Measurements from ENCODE around the gene ATXN7L2.

DNA sequence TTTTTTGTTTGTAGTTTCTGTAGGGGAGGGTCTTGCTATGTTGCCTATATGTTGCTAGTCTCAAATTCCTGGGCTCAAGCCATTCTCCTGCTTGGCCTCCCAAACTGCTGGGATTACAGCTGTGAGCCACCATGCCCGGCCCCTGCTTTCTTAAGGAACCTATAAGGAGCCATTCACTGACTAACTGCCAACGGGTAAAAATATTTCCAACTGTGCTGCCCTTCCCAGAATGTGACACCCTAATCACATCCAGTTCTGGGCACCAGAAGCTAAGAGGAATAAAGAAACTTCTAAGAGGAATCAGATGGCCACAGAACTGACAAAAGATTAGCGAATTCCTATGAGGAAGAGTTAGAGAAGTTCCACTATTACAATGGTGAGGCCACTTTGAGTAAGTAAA lies 10.9 kb upstream of the ATXN7L2 start:
- TF ChIP-seq, protein P1, sequence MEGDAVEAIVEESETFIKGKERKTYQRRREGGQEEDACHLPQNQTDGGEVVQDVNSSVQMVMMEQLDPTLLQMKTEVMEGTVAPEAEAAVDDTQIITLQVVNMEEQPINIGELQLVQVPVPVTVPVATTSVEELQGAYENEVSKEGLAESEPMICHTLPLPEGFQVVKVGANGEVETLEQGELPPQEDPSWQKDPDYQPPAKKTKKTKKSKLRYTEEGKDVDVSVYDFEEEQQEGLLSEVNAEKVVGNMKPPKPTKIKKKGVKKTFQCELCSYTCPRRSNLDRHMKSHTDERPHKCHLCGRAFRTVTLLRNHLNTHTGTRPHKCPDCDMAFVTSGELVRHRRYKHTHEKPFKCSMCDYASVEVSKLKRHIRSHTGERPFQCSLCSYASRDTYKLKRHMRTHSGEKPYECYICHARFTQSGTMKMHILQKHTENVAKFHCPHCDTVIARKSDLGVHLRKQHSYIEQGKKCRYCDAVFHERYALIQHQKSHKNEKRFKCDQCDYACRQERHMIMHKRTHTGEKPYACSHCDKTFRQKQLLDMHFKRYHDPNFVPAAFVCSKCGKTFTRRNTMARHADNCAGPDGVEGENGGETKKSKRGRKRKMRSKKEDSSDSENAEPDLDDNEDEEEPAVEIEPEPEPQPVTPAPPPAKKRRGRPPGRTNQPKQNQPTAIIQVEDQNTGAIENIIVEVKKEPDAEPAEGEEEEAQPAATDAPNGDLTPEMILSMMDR (IDR thresholded peaks at IDR 0.05; ENCODE audit: low read depth, low read length, poor library complexity, severe bottlenecking), result no peak
- no peak for TF ChIP-seq EZH2phosphoT487 (IDR thresholded peaks at IDR 0.05; ENCODE audit: borderline replicate concordance, low read length)

All from DOHH2 (cell line).